NCI-H1092 treated with DMSO at 0.1 percent for 48 hours (cell line): ENCODE measurements around the gene EFCAB11.

ENCODE experiments used
- DNase-seq: peaks from one replicate; lab custom pipeline; 2025; lab: John Stamatoyannopoulos, UW

Gene EFCAB11

GRCh38 chr14:89814126-89814525 lies 140.4 kb downstream of the EFCAB11 start:
- no peak for DNase-seq

DNA sequence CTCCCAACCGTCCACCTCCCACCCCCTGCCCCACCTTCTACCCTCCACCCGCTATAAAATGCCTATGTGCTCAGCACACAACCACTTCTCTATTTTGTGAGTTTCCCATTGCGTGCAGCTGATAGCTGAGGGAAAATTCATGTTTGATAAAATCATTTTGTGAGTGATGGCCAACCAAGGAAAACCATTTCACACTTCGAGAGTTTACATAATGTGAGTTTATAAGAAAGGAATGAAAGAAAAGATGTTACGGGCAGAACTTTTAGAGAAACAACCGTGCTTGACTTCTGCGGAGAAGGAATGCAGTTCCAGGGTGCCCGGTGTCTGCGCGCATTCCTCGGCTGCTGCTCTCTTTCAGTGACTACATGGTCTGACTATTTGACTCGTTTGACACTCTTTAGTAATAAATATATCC lies 140.9 kb downstream of the EFCAB11 start:
- no peak for DNase-seq

DNA sequence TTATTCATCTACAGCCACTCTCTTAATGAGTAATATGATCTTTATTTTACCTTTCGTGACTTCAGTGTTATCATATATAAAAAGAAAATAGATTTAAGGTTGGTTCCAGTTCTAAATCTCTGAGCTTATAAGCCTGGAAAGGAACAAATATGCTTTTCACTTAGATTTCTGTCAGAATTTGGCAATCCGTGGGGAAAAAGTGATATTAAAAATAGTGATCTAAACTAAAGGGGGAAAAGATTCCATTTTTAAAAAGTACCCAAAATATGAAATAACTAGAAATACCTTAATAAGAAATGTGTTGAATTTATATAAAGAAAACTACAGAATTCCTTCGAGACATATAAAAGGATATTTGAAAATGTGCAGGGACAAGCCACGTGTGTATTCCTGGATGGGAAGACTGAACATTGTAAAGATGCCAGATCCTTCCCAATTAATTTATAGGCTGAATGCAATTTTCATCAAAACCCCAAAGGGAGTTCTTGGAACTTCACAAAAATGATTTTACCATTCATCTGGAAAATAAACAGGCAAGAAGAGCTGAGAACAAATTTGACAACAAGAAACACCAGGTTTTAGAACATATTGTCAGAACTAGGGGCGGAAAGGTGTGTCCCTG lies 142.5 kb downstream of the EFCAB11 start:
- DNase-seq = no peak

GRCh38 chr14:89810101-89810500 lies 144.4 kb downstream of the EFCAB11 start:
- no peak for DNase-seq

GRCh38 chr14:89807892-89808291 lies 146.6 kb downstream of the EFCAB11 start:
- DNase-seq = no peak

- no peak for DNase-seq
Observed at GRCh38 chr14:89807151-89807550, 147.4 kb downstream of the EFCAB11 start.

GRCh38 chr14:89806451-89806850 lies 148.1 kb downstream of the EFCAB11 start:
- no peak for DNase-seq

DNA sequence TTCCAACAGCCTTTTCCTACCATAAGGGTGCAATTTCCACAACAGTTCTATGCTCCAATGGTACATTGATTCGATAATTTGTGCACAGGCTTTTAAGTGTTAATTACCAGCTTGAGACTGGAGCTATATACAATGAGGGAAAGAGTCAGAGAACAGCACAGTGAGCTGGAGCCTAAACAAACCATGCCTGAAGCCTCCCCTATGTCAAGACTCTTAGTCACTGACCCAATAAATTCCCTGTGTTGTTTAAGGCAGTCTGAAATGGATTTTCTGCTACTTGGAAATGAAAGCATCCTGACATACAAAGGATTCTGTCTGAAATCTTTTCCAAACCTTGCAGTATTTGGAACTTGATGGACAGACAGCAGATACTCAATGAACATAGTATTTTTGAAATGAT lies 149.0 kb downstream of the EFCAB11 start:
- no peak for DNase-seq

- no peak for DNase-seq
Observed at GRCh38 chr14:89803542-89803941, 151.0 kb downstream of the EFCAB11 start.

- DNase-seq = no peak
Observed at GRCh38 chr14:89801136-89801535, 153.4 kb downstream of the EFCAB11 start.

- DNase-seq = no peak
Observed at GRCh38 chr14:89798212-89798773, 156.2 kb downstream of the EFCAB11 start.

DNA sequence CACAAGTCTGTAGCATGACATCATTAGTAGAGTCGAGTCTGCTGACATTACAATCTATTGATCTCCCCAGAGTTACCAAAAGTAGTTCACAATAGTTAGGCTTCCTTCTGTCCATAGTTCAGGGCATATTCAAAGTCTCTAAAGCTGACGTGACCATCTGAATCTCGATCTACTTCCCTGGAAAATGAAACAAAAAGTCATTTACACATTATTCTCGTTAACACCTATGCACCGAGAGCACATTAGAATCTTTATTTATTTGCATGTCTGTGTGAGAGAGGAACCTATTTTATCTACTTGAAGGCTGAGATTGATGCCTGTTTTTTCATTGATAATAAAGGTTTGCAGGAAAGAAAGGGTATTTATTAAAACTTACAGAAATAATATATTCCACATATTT lies 157.4 kb downstream of the EFCAB11 start:
- DNase-seq = no peak

- no peak for DNase-seq
Observed at GRCh38 chr14:89794096-89794495, 160.4 kb downstream of the EFCAB11 start.

DNA sequence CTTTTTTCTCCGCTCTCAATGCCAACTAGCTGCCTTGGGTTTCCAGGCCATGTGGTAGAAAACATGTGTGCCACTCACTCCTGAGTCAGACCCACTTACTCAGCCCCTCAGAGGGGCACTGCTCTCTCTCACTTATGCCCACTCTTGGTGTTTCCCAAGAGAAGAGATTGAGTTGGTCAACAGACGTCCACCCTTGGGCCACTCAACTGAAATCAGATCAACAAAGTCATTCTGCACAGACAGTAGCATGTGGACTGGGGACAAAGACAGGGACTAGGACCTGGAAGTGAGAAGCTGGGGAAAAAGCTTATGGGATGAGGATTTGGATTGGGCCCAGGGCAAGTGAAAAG lies 161.2 kb downstream of the EFCAB11 start:
- DNase-seq = no peak

GRCh38 chr14:89792489-89793366 lies 161.8 kb downstream of the EFCAB11 start:
- no peak for DNase-seq

GRCh38 chr14:89787525-89787924 lies 167.0 kb downstream of the EFCAB11 start:
- no peak for DNase-seq

DNA sequence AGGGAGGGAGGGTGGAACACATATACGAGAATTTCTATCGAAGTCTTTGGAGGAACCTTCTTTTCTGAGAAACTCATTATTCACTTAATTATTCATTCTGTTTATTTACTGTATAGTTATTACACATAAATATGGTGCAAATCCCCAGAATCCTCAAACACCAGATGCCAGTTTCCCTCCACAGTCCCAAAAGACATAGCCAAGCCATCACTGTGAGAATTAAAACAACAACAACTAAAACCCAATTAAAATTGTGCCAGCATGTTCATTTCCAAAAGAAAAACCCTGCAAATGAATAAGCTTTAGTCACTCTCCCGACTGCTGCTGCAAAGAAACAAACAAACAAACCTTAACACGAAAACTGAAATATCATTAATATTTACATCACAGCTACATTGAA lies 173.5 kb downstream of the EFCAB11 start:
- no peak for DNase-seq

DNA sequence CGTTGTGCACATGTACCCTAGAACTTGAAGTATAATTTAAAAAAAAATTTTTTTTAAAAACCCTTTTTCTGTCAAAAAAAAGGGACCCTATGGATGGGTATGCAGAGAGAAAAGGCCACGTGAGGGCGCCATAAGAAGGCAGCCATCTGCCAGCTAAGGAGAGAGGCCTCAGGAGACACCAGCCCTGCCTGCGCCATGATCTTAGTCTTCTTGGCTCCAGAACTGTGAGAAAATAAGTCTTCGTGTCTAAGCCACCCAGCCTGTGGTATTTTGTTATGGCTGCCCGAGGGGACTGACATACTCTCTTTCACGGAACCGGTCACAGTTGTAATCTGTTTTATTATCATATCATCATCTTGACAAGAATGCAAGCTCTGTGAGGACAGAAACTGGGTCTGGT lies 174.8 kb downstream of the EFCAB11 start:
- no peak for DNase-seq

- DNase-seq = no peak
Observed at GRCh38 chr14:89775946-89776345, 178.6 kb downstream of the EFCAB11 start.

DNA sequence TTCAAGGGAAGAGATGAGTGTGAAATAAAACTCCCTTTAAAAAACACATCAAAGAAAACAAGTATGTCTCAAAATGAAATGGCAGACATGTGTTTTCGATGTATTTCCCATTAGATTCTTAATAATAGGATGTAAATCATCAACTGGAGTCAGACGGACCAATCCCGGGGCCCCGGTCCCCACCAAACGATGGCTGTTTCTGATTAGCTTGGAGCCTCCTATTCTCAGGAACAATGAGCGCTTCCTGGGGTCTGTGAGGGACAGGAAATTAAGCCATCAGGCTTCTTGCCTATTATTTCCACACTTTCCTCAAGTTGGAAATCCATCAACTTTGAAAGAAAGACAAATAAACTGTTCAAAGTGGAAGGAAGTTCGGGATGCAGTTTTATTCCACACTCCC lies 179.4 kb downstream of the EFCAB11 start:
- no peak for DNase-seq

DNA sequence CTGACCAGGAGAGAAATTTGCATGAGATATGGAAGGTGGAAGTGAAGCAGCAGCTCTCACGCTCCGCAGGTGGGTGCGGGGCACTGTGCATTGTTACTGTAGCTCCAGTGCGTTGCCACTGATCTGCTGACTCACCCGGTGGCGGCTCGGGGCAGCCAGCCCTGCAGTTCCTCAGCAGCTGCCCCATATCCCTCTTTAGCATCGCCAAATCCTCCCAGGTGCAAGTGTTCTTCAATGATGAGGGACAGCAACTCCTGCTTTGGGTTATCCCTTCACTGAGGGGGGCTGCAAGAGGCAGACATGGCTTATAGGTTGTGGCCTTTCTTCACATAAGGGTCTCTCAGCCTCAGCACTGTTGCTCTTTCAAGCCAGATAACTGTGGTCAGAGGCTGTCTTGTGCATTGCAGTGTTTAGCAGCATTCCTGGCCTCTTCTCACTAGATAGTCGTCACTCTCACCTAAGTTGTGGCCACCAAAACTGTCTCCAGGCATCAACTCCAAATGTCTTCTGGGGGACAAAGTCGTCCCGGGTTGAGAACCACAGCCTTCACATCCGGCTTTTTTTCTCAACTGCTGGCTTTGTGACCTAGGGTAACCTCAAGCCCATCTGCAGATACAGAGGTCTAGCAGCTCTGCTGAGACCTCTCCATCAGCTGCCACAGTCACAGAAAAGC lies 180.8 kb downstream of the EFCAB11 start:
- no peak for DNase-seq

DNA sequence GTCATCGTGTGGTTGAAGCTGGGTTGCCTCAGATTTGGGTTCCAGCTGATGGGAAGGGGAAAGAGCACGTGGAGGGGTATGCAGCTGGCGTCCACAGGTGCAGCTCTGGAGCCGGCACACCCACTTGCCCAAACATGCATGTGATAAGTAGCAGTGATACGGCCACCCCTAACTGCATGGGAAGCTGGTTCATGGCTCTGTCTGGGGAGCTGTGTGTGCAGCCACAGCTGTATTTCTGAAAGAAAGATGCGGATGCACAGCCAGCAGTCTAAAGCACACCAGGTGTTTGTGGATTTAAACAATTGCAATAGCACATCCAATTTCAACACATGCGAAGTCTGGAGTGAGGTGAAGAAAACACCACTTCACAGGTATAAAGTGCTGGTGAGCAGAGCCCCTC lies 181.4 kb downstream of the EFCAB11 start:
- no peak for DNase-seq

- no peak for DNase-seq
Observed at GRCh38 chr14:89771251-89771650, 183.3 kb downstream of the EFCAB11 start.
